HG02981 (cell line): Measurements from ENCODE around the gene PNRC1.
"Not testable (repeated sequence)": the region's sequence is repeated elsewhere in the genome, so short reads cannot be mapped to it uniquely, and the experiment has no call there.

Source experiments
- ATAC-seq: cut with Tn5 transposase; IDR thresholded peaks from one replicate; pipeline ENCODE4 v1.9.1; 2021; ENCODE audit warnings: mild to moderate bottlenecking, moderate library complexity; ENCODE audit not compliant: unreplicated experiment

The PNRC1 gene

GRCh38 chr6:89098461-89098860 is 17.9 kb downstream of the PNRC1 start:
- ATAC-seq = no peak

- ATAC-seq = no peak
Measured at GRCh38 chr6:89100114-89100513, 19.6 kb downstream of the PNRC1 start.

- ATAC-seq = no peak
Measured at GRCh38 chr6:89110284-89110683, 29.7 kb downstream of the PNRC1 start.

- no peak for ATAC-seq
Measured at GRCh38 chr6:89111933-89112332, 31.4 kb downstream of the PNRC1 start.

GRCh38 chr6:89116702-89117101 is 36.2 kb downstream of the PNRC1 start:
- no peak for ATAC-seq

GRCh38 chr6:89117211-89118108 is 36.9 kb downstream of the PNRC1 start, which contains the start of gene SRSF12:
Gene SRSF12, minus strand, starts transcription at chr6:89118071. Its CDS starts 184 bp downstream, at chr6:89117887.
- peak; percentile 69 for ATAC-seq

DNA sequence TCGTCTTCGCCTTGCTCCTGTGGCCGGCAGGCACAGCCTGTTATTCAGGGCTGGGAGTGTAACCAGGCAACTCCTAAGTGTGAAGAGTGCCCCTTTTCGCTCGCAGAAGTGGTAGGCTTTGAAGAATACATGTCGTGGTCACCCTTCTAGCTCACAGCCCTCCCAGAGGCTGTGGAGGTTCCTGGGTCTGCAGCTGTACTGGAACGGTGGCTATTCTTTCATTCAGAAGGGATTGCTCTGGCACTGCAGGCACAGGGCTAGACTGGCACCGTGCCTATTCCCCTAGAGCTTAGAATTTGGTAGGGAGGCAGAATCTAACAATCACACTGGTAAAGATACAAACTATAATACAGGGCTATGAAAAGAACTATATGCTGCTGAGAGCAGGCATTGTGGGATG is 38.4 kb downstream of the PNRC1 start:
- ATAC-seq = no peak

GRCh38 chr6:89120371-89120770 is 39.8 kb downstream of the PNRC1 start:
- no peak for ATAC-seq

GRCh38 chr6:89121934-89122333 is 41.4 kb downstream of the PNRC1 start:
- no peak for ATAC-seq

GRCh38 chr6:89122625-89123024 is 42.1 kb downstream of the PNRC1 start:
- ATAC-seq = no peak

GRCh38 chr6:89128256-89128671 is 47.7 kb downstream of the PNRC1 start:
- not testable (repeated sequence) for ATAC-seq

GRCh38 chr6:89131599-89131998 is 51.0 kb downstream of the PNRC1 start:
- no peak for ATAC-seq

GRCh38 chr6:89132057-89132456 is 51.5 kb downstream of the PNRC1 start:
- no peak for ATAC-seq

DNA sequence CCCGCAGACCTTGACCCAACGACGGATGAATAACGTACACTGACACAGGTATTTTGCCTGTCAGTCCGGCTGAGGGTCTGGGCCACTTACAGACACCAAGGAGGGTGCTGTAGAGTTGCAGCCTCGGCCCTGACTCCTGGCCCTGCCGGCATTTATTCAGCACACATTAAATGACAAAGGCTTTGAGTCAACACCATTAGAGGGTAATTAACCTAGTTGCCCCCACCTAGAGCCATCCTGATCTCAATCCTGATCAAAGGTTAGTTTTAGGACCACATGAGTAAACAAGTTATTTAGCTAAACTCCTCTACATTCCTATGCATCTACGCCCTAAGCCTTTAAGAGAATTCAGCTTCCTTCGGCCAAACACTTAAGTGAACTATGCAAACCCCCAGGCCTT is 53.4 kb downstream of the PNRC1 start:
- ATAC-seq = no peak

GRCh38 chr6:89134723-89135122 is 54.2 kb downstream of the PNRC1 start:
- ATAC-seq = no peak
